Breast epithelium (tissue), 3 donors: ENCODE results near the gene FAM50A.

Source experiments
- POLR2A ChIP-seq: fragments of 450-650 bp; IDR thresholded peaks from one replicate; pipeline ENCODE4 v1.6.1; 2016; ENCODE audit warnings: antibody characterized with exemption, mild to moderate bottlenecking, moderate library complexity
- POLR2AphosphoS5 ChIP-seq, 3 donors: sonication (generic); formaldehyde crosslinking; IDR thresholded peaks; one replicate each; pipeline ENCODE4 v1.6.1; 2017; ENCODE audit warnings: antibody characterized with exemption in 3 of 3
- TF ChIP-seq, protein P1 (sequence below), 3 donors: fragments of 450-650 bp; IDR thresholded peaks; one replicate each; pipeline ENCODE4 v1.5.1; 2016 to 2017; ENCODE audit warnings: antibody characterized with exemption in 3 of 3, mild to moderate bottlenecking in 3 of 3, moderate library complexity in 3 of 3

GRCh38 chrX:154489182-154489581 is 45.2 kb downstream of the FAM50A start:
- TF ChIP-seq, protein P1, sequence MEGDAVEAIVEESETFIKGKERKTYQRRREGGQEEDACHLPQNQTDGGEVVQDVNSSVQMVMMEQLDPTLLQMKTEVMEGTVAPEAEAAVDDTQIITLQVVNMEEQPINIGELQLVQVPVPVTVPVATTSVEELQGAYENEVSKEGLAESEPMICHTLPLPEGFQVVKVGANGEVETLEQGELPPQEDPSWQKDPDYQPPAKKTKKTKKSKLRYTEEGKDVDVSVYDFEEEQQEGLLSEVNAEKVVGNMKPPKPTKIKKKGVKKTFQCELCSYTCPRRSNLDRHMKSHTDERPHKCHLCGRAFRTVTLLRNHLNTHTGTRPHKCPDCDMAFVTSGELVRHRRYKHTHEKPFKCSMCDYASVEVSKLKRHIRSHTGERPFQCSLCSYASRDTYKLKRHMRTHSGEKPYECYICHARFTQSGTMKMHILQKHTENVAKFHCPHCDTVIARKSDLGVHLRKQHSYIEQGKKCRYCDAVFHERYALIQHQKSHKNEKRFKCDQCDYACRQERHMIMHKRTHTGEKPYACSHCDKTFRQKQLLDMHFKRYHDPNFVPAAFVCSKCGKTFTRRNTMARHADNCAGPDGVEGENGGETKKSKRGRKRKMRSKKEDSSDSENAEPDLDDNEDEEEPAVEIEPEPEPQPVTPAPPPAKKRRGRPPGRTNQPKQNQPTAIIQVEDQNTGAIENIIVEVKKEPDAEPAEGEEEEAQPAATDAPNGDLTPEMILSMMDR (IDR thresholded peaks at IDR 0.05): no peak
- no peak for TF ChIP-seq POLR2A
- TF ChIP-seq POLR2AphosphoS5 (IDR thresholded peaks at IDR 0.05): no peak
